ENCODE measurements around the gene GNG7. TPM values are rescaled to one million over a fixed set of nuclear protein-coding genes. Genes with fewer than 3 reads are reported as not detected.

GNG7 gene
- total and polyA plus RNA-seq, 7 donors: 1.2 to 8.0 (median 2.6) TPM

DNA sequence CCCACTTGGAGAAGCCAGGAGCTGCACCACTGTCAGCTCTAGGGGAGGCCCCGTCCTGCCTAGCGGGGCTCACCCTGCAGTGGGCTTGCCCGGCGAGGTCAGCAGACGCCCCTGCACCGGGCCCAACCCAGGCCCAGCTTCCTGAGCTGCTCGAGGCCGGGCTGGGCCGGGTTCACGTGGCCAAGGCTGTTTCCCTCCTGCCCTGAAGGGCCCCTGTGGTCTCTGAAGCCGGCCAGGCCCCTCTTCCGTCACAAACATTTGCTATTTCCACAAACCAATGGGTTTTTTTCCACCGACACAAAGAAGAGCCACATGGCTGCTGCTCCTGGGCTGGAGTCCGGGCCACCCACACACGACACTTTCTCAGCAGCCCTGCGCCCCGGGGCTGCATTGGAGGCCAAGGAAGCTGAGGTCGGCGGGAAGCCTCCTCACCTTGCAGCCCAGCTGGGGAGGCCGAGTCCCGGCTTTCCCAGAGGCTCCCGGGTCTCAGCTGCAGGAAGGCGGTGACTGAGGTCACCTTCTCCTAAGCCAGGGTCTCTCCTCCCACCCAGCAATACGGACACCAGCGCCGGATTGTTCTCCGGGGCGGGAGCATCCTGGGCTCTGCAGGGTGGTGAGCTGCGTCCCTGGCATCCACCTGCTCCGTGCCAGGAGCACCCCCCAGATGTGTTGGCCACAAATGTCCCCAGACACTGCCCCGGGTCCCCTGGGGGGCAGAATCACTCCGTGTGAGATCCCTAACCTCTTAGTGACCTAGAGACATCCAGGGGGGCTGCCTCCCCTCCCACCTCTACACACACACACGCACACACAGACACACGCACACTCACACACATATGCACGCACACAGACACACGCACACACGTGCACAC is 146.0 kb downstream of the GNG7 start:
- TF ChIP-seq POLR2AphosphoS5 (IDR thresholded peaks at IDR 0.05): no peak
- TF ChIP-seq POLR2A (IDR thresholded peaks at IDR 0.05): no peak
- TF ChIP-seq, protein P1, sequence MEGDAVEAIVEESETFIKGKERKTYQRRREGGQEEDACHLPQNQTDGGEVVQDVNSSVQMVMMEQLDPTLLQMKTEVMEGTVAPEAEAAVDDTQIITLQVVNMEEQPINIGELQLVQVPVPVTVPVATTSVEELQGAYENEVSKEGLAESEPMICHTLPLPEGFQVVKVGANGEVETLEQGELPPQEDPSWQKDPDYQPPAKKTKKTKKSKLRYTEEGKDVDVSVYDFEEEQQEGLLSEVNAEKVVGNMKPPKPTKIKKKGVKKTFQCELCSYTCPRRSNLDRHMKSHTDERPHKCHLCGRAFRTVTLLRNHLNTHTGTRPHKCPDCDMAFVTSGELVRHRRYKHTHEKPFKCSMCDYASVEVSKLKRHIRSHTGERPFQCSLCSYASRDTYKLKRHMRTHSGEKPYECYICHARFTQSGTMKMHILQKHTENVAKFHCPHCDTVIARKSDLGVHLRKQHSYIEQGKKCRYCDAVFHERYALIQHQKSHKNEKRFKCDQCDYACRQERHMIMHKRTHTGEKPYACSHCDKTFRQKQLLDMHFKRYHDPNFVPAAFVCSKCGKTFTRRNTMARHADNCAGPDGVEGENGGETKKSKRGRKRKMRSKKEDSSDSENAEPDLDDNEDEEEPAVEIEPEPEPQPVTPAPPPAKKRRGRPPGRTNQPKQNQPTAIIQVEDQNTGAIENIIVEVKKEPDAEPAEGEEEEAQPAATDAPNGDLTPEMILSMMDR (IDR thresholded peaks at IDR 0.05): no peak
- no peak for TF ChIP-seq EP300 (IDR thresholded peaks at IDR 0.05)
- intact Hi-C loops (cut with DNase I): no loop called here
- Histone ChIP-seq H3K4me3 (no peak overlapping the region), H3K27ac (no peak overlapping the region), H3K36me3 (no peaks in the 10 kb centered on the region), H3K27me3 (no peaks in the 10 kb centered on the region), H3K9me3 (no peaks in the 10 kb centered on the region), H3K4me1 (peaks cover 0 to 20% (median 7%) of the 10 kb centered on the region in 4 donors)
- WGBS, 2 donors: 76 to 85% methylated on average over 37 of the region's 37 CpGs
- peak; percentile 63 for DNase-seq

DNA sequence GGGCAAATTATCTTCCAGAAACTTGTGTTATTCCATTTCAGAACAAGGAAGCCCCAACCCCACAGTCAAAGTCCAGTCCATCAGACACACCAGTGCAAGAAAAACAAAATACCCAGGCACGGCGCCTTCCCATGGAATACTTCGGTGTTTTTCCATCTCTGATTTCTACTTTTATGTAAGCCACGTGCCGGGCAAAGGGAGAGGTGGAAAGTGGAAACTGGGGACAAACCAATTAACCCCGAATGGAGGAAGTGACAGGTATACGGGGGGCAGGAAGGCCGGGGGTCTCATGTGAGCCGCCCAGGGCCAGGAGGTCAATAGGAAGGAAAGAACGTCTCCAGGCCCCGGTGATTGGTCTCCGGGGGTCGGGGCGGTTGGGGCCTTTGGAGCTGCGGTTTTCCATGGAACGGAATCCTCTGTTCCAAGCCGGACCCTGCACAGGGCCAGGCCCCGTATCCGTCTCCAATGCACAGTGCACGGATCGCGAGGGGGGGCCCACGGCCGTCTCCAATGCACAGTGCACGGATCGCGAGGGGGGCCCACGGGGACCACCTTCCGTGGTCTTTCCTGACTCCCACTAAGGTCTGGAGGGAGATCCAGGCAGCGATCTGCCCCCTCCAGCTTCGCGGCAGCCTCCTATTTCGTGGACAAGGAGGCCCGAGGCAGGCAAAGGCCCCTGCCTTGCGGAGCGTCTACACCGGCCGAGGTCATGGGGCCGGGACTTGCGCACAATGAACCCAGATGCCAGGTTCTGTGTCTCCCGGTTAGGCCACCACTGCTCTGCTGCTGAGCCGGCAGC is 146.9 kb downstream of the GNG7 start:
- intact Hi-C loops (cut with DNase I): no loop called here
- Histone ChIP-seq H3K36me3 (no peaks in the 10 kb centered on the region), H3K27ac (peak overlapping the region in 2 of 4 donors; percentile 5 to 43), H3K9me3 (no peaks in the 10 kb centered on the region), H3K27me3 (no peaks in the 10 kb centered on the region), H3K4me3 (no peak overlapping the region), H3K4me1 (peaks cover 0 to 27% (median 12%) of the 10 kb centered on the region in 4 donors)
- TF ChIP-seq EP300 (IDR thresholded peaks at IDR 0.05): no peak
- TF ChIP-seq, protein P1 (IDR thresholded peaks at IDR 0.05): no peak
- no peak for TF ChIP-seq POLR2A (IDR thresholded peaks at IDR 0.05)
- no peak for TF ChIP-seq POLR2AphosphoS5 (IDR thresholded peaks at IDR 0.05)
- DNase-seq: peak; percentile 54
- 84 to 88% methylated on average over 42 of the region's 42 CpGs for WGBS, 2 donors

DNA sequence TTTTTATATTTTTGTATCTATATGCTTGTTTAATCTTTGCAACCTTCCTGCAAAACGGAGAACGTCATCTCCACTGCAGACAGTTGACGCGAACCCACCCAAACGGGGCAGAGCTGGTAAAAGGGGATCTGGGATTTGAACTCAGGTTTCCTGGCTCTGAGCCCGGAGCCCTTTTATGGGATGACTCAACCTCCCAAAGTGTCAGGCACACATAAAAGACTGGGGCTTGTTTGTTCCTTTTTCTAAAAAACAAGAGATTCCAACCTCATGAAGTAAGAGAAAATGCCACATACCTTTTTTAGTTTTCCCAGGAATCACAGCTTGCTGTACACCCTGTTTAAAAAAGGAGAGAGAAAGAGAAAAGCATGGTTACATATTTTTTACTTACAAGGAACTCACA is 147.6 kb downstream of the GNG7 start:
- Histone ChIP-seq H3K4me1 (peaks cover 0 to 34% (median 19%) of the 10 kb centered on the region in 4 donors), H3K27me3 (no peaks in the 10 kb centered on the region), H3K9me3 (no peaks in the 10 kb centered on the region), H3K4me3 (no peak overlapping the region), H3K36me3 (no peaks in the 10 kb centered on the region), H3K27ac (peak overlapping the region in 2 of 4 donors; percentile 5 to 43)
- WGBS, 2 donors: 62 to 75% methylated on average over 6 of the region's 6 CpGs
- TF ChIP-seq, protein P1 (IDR thresholded peaks at IDR 0.05): no peak
- TF ChIP-seq POLR2A (IDR thresholded peaks at IDR 0.05): no peak
- no peak for TF ChIP-seq EP300 (IDR thresholded peaks at IDR 0.05)
- no peak for TF ChIP-seq POLR2AphosphoS5 (IDR thresholded peaks at IDR 0.05)
- intact Hi-C loops (cut with DNase I): no loop called here
- DNase-seq: peak; percentile 66

DNA sequence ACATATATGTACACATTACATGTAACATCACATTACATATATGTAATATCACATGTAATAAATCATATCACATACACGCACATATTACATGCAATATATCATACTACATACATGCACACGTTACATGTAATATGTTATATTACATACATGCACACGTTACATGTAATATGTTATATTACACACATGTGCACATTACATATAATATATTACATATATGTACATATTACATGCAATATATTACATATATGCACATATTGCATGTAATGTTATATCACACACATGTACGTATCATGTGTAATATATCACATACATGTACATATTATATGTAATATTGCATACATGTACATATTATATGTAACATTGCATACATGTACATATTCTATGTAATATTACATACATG is 149.0 kb downstream of the GNG7 start:
- Histone ChIP-seq H3K27me3 (no peaks in the 10 kb centered on the region), H3K27ac (no peak overlapping the region), H3K4me3 (no peak overlapping the region), H3K4me1 (peaks cover 0 to 39% (median 24%) of the 10 kb centered on the region in 4 donors), H3K36me3 (no peaks in the 10 kb centered on the region), H3K9me3 (no peaks in the 10 kb centered on the region)
- intact Hi-C loops (cut with DNase I): no loop called here
- no peak for TF ChIP-seq EP300 (IDR thresholded peaks at IDR 0.05)
- TF ChIP-seq, protein P1 (IDR thresholded peaks at IDR 0.05): no peak
- TF ChIP-seq POLR2A (IDR thresholded peaks at IDR 0.05): no peak
- TF ChIP-seq POLR2AphosphoS5 (IDR thresholded peaks at IDR 0.05): no peak
- DNase-seq: no peak
- WGBS, 2 donors: 71 to 83% methylated on average over 4 of the region's 4 CpGs
